Measurements from ENCODE around the gene AGFG2.
A peak's percentile ranks its signal among the peaks of the same experiment; 100 is the strongest.

AGFG2 gene

DNA sequence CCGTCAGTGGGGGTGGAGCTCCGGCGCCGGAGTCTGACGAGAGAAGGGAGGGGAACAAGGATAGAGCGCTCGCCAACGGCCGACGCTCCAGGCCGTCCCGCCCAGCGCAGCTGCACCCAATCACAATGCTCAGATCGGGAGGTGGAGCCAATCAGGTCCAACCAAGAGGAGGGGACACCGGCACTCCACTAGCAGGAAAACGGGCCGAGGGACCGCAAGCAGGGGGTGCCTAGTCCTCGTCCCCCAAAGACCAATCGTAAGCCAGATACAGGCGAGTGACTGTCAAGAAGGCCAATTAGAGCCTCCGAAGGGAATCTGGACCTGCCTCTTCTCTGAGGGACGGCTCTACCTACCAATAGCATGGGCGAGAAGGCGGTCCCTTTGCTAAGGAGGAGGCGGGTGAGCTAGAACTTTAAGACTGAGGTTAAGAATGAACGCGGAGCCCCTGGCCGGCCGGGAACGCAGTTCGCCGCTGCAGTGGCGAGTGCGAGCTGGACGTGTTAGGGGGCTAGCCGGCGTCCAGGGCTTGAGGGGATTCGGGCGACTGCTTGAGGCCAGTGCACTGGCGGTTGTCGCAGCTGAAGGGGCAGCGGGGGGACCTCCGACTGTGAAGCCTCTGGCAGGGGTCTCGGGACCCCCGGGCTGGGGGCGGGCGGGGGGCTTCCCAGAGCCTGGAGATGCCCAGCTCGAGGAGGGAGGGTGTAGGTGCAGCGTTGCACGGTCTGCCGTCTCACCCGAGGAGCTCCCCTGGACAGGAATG, 47.4 kb downstream of the AGFG2 start, which contains the start of gene FBXO24:
FBXO24 (plus strand) TSS at position 63 of the 760 bp plus-strand sequence; CDS start at position 361, 298 bp downstream.
- peak; percentile 100 for DNase-seq

DNA sequence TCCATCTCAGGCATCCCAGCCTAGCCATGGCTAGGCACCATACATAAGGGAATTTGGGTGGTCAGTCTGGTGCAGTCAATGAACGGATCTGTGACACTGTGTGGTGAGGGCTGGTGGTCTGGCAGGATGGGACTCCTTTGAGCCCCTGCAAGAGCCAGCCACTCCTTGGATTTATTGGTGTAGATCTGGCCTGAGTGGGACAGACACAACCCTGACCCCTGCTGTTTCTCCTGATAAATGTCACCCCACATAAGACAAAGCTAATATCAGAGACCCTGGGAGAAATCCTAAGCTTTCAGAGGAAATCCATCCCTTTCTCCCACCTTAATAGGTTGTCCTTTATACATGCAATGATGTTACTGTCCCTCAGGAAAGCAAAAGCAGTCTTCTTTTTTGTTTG, 49.4 kb downstream of the AGFG2 start:
- DNase-seq = no peak

DNA sequence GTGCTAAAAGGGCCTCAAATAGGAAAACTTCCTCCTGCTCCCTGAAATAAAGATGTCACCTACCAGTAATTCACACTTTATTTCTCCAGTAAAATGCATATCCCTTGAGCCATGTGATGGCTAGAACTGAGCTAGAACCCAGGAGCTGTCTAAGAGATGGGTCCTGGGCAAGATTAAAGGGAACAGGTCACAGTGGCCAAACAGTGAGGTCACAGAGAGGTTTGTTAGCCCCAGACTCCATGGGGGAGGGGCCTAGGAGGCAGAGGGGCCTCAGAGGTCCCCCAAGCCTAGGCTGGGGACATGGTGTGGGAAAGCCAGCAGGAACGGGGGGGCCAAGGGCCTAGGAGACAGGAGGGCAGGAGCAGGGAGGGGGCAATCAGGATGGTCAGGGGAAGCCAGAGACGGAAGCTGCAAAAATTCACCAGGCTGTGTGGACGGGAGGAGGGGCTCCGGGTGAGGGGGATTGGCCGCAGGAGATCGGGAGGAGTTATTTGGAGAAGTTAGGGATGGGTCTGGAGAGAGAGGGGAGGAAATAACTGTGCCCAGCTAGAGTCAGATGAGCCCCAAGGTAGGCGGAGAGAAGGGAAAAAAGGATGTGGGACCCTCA, 50.4 kb downstream of the AGFG2 start:
- DNase-seq = no peak

DNA sequence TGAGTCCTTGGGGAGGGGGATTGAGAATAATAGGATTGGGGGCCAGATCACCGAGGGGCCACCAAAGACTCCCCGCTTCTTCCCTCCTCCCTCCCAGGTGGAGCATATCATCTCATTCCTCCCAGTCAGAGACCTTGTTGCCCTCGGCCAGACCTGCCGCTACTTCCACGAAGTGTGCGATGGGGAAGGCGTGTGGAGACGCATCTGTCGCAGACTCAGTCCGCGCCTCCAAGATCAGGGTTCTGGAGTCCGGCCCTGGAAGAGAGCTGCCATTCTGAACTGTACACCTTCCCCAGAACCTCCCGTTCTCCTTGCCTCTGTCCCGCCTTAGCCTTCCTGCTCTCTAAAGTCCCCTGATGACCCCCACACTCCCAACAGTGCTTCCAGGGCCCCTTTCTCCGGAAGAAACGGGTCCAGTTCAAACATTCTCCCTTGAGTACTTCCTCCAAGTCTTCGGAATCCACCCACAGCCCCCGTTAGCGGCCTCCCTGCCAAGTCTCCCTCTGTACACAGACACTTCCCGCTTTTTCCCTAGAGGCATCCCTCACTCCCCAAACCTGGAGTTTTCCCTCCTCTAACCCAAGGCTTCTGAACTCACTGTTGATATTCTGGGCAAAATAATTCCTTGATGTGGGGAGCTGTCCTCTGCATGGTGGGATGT, 51.2 kb downstream of the AGFG2 start:
- no peak for DNase-seq

DNA sequence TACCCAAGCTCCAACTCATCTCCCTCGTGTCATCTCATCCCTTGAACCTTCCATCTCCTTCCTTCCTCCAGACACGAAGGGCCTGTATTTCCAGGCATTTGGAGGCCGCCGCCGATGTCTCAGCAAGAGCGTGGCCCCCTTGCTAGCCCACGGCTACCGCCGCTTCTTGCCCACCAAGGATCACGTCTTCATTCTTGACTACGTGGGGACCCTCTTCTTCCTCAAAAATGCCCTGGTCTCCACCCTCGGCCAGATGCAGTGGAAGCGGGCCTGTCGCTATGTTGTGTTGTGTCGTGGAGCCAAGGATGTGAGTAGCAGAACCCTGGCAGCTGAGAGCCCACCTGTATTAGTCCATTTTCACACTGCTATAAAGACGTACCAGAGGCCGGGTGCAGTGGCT, 52.6 kb downstream of the AGFG2 start:
- no peak for DNase-seq

DNA sequence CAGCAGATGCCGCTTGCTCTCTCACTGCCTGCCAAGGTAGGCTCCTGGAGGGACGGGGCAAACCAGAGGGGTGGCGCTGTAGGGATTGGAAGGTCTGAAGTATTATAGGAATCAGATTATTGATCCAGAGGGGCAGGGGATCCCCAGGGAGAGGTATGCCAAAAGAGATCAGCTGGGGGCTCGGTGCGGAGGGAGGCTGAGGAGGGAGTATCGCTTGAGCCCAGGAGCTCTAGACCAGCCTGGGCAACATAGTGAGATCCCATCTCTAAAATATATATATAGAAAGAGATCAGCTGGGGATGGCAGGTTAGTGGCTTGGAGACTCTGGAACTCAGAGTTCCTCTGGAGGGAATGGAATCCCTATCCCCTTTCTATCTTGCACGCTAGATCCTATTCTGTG, 56.2 kb downstream of the AGFG2 start:
- DNase-seq = no peak

DNA sequence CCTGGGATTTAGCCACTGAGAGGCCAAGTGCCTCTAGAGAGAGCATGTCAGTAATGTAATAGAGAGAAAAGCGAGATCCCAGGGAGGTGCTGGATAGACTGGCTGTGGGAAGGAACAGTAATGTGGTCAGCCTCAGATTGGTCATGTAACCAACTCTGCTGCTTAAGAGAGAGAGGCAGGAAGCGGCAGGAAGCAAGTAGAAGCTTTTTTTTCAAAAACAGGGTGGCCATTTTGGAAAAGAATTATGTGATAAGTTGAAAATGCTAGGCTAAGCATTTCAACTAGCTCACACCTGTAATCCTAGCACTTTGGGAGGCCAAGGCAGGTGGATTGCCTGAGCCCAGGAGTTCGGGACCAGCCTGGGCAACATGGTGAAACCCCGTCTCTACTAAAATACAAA, 59.4 kb downstream of the AGFG2 start:
- no peak for DNase-seq

DNA sequence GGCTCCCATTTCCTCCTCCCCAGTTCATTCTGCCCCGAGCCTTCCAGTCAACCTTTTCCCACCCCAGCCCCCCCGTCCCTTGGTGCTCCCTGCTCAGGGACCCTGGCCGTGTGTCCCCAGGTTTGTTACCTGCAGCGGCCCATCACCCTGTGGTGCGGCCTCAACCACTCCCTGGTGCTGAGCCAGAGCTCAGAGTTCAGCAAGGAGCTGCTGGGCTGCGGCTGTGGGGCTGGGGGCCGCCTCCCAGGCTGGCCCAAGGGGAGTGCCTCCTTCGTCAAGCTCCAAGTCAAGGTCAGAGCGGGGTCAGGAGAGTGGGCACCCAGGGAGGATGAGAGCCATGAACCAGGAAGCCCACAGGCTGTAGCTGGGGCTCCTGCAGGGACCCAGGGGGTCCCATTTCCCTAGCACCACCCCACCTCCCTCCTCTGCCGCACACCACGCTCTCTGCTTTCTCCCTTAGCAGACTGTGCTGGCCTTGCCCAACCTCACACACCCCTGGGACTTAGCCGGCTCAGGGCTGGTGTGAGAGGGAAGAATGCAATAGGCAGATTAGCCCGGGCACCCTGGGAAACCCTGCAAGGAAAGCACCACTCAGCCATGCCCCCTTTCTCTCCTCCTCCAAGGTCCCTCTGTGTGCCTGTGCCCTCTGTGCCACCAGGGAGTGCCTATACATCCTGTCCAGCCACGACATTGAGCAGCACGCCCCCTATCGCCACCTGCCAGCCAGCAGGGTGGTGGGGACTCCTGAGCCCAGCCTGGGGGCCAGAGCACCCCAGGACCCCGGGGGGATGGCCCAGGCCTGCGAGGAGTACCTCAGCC, 61.1 kb downstream of the AGFG2 start:
- no peak for DNase-seq

DNA sequence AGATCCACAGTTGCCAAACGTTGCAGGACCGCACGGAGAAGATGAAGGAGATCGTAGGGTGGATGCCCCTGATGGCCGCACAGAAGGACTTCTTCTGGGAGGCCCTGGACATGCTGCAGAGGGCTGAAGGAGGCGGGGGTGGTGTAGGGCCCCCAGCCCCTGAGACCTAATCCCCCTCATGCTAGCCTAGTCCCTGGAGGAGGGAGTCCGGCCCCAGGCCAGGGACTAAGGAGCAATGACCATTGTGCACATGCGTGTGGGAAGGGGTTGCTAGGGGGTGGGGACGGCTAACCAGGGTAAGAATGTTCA, 61.7 kb downstream of the AGFG2 start:
- DNase-seq = no peak

DNA sequence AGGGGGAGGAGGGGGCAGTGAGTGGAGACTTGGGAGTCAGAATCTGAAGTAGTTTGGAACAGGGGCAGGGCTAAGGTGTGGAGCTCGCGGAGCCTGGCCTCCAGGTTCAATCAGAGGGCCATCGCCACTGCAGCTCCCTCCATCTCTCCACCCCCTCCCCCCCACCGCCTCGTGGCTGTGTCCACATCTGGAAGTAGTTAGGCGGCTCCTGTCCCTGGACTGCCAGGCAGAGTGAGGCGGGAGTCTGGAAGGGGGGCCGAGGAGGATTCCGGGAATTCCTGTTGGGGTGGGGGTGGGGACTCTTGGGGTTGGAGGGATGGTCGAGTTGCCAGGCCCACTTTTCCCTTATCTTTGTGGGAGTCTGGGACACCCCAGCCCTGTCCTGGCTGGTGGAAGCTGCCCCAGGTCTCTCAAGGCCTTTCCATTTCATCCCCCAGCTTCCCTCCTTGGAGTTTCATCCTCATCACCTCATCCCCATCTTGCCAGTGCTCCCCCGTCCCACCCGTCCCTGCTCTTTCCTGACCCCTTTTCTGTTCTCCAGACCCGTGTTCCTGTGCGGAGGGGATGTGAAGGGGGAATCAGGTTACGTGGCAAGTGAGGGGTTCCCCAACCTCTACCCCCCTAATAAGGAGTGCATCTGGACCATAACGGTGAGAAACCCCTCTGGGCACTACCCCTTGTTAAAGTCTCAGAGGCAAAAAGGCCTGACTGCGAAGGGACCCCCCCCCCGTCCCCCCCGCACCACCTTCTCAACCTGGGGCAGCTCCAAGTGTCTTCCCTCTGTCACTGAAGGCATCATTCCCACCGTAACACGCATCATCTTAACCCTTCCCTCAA, 64.1 kb downstream of the AGFG2 start:
- no peak for DNase-seq

DNA sequence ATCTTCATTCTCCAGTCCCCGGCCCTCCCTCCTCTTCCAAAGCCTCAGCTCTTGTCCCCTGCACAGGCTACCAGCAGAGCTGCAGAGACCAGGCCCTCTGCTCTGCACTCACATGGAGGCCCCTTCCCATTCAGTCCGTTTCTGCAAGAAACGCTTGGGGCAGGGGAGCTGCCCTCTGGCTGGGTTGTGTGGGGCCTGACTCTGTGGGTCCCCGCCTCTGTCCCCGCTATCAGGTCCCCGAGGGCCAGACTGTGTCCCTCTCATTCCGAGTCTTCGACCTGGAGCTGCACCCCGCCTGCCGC, 64.7 kb downstream of the AGFG2 start:
- no peak for DNase-seq

DNA sequence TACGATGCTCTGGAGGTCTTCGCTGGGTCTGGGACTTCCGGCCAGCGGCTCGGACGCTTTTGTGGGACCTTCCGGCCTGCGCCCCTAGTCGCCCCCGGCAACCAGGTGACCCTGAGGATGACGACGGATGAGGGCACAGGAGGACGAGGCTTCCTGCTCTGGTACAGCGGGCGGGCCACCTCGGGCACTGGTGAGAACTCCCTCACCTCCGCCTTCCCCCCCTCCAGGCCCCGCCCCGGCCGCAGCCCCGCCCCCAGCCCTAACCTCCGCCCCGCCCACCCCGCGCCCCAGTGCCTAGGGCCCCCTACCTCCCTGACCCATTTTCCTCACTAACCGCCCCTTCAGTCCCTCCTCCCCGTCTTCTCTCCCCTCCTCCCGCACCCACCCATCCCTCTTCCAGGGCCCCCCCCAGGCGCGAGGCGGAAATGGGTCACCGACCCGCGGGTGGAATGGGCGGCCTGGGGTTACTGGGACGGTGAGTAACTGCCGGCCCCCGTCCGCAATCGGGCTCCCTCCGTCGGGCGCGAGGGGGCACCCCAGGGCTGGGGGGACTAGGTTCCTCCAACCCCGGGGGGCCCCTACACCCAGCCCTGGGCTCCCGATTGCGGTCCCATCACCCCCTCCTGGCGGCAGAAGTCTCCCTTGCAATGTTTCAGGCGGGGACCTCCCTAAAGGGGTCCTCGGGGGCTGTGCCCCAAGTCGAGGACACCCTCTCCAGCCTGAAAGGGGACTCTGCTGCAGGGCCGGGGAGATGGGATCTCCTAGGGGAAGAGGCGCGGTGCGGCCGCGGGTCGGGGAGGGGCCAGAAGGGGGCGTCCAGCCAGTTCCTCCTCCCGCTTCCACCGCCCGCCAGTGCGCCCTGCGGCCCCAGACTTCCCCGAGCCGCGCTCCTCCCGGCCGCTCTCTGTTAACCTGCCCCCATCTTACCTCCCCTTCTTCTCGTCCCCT, 65.3 kb downstream of the AGFG2 start:
- peak; percentile 82 for DNase-seq

DNA sequence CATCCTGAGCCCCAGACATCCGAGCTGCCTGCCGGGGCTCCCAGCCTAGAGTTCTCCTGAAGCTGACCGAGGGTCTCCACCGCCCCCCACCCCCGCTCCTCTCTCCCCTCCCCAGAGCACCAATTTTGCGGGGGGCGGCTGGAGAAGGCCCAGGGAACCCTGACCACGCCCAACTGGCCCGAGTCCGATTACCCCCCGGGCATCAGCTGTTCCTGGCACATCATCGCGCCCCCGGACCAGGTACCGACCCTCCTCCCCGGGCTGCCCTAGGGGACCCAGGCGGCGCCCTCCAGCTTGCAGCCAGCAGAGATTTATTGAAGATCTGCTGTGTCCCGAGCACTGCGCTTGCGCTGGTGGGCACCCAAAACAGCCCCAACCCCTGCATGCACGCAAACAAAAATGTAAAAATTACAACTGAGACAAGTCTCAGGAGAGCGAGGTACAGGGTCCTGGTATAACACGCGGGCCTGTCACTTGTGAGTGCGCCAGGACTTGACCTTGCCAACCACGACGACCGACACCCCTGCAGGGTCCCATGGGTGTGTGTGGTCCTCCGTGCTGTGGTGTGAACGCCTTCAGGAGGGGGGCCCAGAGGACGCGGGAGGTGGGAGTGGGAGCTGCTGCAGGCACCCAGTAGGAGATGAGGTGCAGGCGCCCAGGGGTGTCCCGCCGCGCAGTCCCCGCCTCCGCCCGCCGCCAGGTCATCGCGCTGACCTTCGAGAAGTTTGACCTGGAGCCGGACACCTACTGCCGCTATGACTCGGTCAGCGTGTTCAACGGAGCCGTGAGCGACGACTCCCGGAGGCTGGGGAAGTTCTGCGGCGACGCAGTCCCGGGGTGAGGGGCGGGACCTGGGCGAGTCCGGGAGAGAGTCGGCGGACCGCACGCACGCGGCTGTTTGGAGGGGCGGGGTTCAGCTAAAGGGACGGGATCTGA, 66.2 kb downstream of the AGFG2 start:
- DNase-seq = peak; percentile 73

DNA sequence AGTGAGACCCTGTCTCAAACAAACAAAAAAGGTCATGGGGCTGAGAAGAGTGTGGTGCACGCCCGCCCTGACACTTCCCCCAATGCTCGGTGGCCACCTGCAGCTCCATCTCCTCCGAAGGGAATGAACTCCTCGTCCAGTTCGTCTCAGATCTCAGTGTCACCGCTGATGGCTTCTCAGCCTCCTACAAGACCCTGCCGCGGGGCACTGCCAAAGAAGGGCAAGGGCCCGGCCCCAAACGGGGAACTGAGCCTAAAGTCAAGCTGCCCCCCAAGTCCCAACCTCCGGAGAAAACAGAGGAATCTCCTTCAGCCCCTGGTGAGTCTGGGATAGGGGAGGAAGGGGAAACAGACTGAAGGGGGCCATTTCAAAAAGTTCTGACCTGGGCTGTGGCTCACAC, 67.3 kb downstream of the AGFG2 start:
- no peak for DNase-seq

DNA sequence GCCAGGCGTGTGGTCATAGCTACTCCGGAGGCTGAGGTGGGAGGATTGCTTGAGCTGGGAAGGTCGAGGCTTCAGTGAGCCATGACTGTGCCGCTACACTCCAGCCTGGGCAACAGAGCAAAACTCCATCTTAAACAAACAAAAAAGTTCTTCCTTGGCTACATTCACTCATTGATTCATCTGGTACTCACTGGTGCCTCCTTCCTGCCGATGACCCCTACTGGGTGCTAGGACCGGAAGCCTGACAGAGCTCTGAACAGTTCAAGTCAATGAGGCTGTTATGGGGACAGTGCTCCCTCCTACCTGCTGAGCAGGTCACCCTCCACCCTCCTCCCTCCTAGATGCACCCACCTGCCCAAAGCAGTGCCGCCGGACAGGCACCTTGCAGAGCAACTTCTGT, 68.1 kb downstream of the AGFG2 start:
- DNase-seq = no peak

DNA sequence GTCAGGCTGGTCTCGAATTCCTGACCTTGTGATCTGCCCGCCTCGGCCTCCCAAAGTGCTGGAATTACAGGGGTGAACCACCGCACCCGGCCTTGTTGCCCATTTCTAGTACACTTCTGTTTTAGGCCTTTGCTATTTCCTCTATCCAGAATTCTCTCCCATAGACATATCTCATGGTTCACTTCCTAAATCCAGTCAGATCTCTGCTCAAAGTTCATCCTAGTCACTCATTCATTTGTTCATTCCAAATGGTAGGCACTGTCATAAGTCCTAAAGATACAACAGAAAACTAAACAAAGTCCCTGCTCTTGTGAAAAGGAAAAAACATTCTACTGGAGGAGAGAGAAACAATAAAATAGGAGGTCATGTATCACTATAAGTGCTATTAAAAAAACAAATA, 71.0 kb downstream of the AGFG2 start:
- no peak for DNase-seq

DNA sequence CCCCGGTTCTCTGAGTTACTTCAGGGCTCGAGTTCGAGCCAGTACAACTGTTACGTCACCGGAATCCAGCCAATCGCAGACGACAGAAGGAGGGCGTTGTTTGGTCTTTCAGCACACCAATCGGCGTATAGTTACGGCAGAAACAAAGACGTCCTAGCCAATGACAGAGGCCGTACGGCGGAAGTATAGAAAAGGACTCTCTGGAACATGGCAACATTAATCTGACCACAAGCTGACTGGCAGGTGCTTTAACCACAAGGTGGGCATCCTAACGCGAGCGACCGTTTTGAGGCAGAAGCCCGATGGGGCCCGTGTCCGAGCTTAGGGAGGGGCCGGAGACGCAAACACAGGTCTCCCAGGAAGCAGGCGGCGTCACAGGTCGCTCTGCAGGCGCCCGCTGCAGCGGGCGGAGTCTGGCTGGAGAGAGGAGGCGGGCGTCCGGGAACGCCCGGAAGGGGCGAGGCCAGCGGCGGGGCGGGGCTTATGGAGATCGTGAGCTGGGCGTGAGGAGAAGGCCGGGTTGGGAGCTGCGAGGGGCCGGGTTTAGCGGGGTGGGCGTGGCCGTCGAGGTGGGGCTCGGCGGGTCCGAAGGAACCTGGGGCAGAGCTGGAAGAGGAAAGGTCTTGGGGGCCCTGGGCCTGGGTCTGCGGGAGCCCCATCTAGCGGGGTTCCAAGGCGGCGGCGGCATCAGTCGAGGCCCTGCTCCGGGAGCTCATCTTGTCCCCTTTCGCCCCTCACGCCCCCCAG, 73.2 kb downstream of the AGFG2 start, which contains the start of gene MOSPD3:
MOSPD3 (plus strand) TSS at position 558 of the 747 bp plus-strand sequence. CDS start 252 bp downstream, outside the sequence.
- DNase-seq = peak; percentile 99

DNA sequence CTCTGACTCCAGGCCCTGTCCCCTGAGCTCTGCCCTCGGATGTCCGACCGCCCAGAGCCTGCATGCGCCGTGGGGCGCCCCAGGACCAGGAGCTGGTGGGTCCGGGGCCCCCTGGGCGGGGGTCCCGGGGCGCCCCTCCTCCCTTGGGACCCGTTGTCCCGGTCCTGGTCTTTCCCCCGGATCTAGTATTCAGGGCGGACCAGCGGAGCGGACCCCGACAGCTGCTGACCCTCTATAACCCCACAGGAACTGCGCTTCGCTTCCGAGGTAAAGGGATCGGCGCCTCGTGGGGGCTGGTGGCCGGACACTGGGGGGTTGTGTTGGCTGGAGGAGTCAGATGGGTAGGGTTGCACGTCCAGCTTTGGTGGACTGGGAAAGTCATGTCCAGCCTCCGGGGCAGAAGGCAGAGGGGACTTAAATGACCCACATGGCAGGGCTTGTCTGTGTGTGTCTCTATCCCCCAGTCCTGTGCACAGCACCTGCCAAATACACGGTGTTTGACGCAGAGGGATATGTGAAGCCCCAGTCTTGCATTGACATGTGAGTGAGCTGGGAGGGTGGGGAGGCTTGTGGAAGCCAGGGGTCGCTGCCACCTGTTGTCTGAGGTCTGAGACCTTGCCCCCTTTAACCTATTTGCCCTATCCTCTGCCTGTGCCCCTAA, 73.9 kb downstream of the AGFG2 start:
- no peak for DNase-seq

Measured in stimulated activated CD4-positive, alpha-beta T cell treated with anti-CD3 and anti-CD28 coated beads, Interleukin-15, amount 100 ng/mL, for 24 hours (primary cell).